IMR-90 (cell line): ENCODE measurements around the gene C3. TPM values are rescaled to one million over a fixed set of nuclear protein-coding genes. Genes with fewer than 3 reads are reported as not detected.

ENCODE experiments used
- ATAC-seq: fragments of 200-7000 bp; cut with Tn5 transposase; 2 replicates; pipeline ENCODE4 v1.9.1; 2020; ENCODE audit warnings: low read depth, mild to moderate bottlenecking, moderate library complexity
- BruUV-seq: library from RNA; stranded (reverse); fragments of 400-500 nt; replicated peaks from 2 replicates; lab custom pipeline; 2021; lab: Mats Ljungman, UMichigan
- CTCF ChIA-PET: fragments of 300-600 bp; formaldehyde crosslinking; extraction: SDS; loops from one replicate; lab custom pipeline; 2021; ENCODE audit warnings: antibody characterized with exemption; lab: Yijun Ruan, JAX
- POLR2A ChIA-PET: fragments of 300-600 bp; sonication (Branson Sonifier 250); formaldehyde crosslinking; loops from one replicate; lab custom pipeline; 2022; ENCODE audit warnings: antibody characterized with exemption; ENCODE audit not compliant: unreplicated experiment; lab: Charles Lee
- DNase-seq: peaks from one replicate; pipeline ENCODE4 v3.0.0; 2013
- H2AFZ ChIP-seq: replicated peaks from 2 replicates; pipeline ENCODE3; 2013; ENCODE audit warnings: low read length, mild to moderate bottlenecking; ENCODE audit not compliant: poor library complexity
- H2AK5ac ChIP-seq: 2 replicates; pipeline ENCODE4 v1.6.1; 2013; ENCODE audit warnings: low read depth, low read length, inconsistent platforms
- H2AK9ac ChIP-seq: replicated peaks from 2 replicates; pipeline ENCODE3; 2013; ENCODE audit warnings: mild to moderate bottlenecking, low read depth, low read length, moderate library complexity; ENCODE audit not compliant: poor library complexity
- H2BK120ac ChIP-seq: 2 replicates; pipeline ENCODE4 v1.6.1; 2013; ENCODE audit warnings: low read depth, low read length, inconsistent platforms
- H2BK15ac ChIP-seq: 3 replicates; pipeline ENCODE4 v1.6.1; 2013; ENCODE audit warnings: low read depth, low read length, inconsistent platforms
- H2BK20ac ChIP-seq: 2 replicates; pipeline ENCODE4 v1.6.1; 2013; ENCODE audit warnings: low read depth, mild to moderate bottlenecking, inconsistent platforms, low read length, moderate library complexity
- H2BK5ac ChIP-seq: 2 replicates; pipeline ENCODE4 v1.6.1; 2013; ENCODE audit warnings: mild to moderate bottlenecking, low read depth, low read length, inconsistent platforms; ENCODE audit not compliant: poor library complexity, severe bottlenecking
- H3K14ac ChIP-seq: replicated peaks from 2 replicates; pipeline ENCODE4 v1.6.1; 2013; ENCODE audit warnings: low read depth, low read length, inconsistent platforms
- H3K18ac ChIP-seq: 2 replicates; pipeline ENCODE4 v1.6.1; 2013; ENCODE audit warnings: low read depth, low read length, control low read depth
- H3K23ac ChIP-seq: 2 replicates; pipeline ENCODE4 v1.6.1; 2013; ENCODE audit warnings: low read depth, low read length, inconsistent platforms
- H3K27ac ChIP-seq: 2 replicates; pipeline ENCODE4 v1.5.1; 2013; ENCODE audit warnings: mild to moderate bottlenecking, control low read depth, low read length; ENCODE audit not compliant: insufficient read depth
- H3K27me3 ChIP-seq: 2 replicates; pipeline ENCODE4 v1.6.1; 2013; ENCODE audit warnings: low read length; ENCODE audit not compliant: control insufficient read depth, insufficient read depth
- H3K36me3 ChIP-seq: 2 replicates; pipeline ENCODE4 v1.6.1; 2013; ENCODE audit warnings: low read length, mixed read lengths; ENCODE audit not compliant: control insufficient read depth, insufficient read depth
- H3K4ac ChIP-seq: 2 replicates; pipeline ENCODE4 v1.6.1; 2013; ENCODE audit warnings: low read depth, low read length, inconsistent platforms
- H3K4me1 ChIP-seq: 2 replicates; pipeline ENCODE4 v1.6.1; 2013; ENCODE audit warnings: low read length, mixed read lengths; ENCODE audit not compliant: control insufficient read depth, insufficient read depth
- H3K4me2 ChIP-seq: 2 replicates; pipeline ENCODE4 v1.6.1; 2013; ENCODE audit warnings: low read depth, mild to moderate bottlenecking, control low read depth, low read length, moderate library complexity
- H3K4me3 ChIP-seq: 2 replicates; pipeline ENCODE4 v1.5.1; 2013; ENCODE audit warnings: low read depth, mild to moderate bottlenecking, control low read depth, low read length, moderate library complexity; ENCODE audit not compliant: insufficient read depth
- H3K56ac ChIP-seq: 2 replicates; pipeline ENCODE4 v1.6.1; 2013; ENCODE audit warnings: low read length, inconsistent platforms; ENCODE audit not compliant: insufficient read depth; ENCODE audit errors: extremely low read depth
- H3K79me1 ChIP-seq, 2 experiments: 2 replicates each; pipeline ENCODE4 v1.6.1; 2013; ENCODE audit warnings: low read length in 2 of 2, inconsistent platforms in 1 of 2, low read depth in 1 of 2
- H3K9ac ChIP-seq: 2 replicates; pipeline ENCODE4 v1.6.1; 2013; ENCODE audit warnings: low read depth, low read length, control low read depth
- H3K9me1 ChIP-seq: 2 replicates; pipeline ENCODE4 v1.6.1; 2013; ENCODE audit warnings: low read length, inconsistent platforms; ENCODE audit not compliant: insufficient read depth
- H3K9me3 ChIP-seq: 2 replicates; pipeline ENCODE4 v1.6.1; 2013; ENCODE audit warnings: low read length; ENCODE audit not compliant: control insufficient read depth, insufficient read depth
- H4K20me1 ChIP-seq: 2 replicates; pipeline ENCODE4 v1.6.1; 2013; ENCODE audit warnings: low read length, inconsistent platforms; ENCODE audit not compliant: insufficient read depth
- H4K5ac ChIP-seq: 2 replicates; pipeline ENCODE4 v1.6.1; 2013; ENCODE audit warnings: mild to moderate bottlenecking, low read depth, low read length, control low read depth
- H4K8ac ChIP-seq, 2 experiments: 2 replicates each; pipeline ENCODE4 v1.6.1; 2013; ENCODE audit warnings: low read depth in 2 of 2, low read length in 2 of 2, control low read depth in 1 of 2, inconsistent platforms in 1 of 2
- H4K91ac ChIP-seq: 2 replicates; pipeline ENCODE4 v1.6.1; 2013; ENCODE audit warnings: low read depth, low read length, inconsistent platforms; ENCODE audit not compliant: insufficient read depth
- RFX5 ChIP-seq: IDR thresholded peaks from 2 replicates; pipeline ENCODE4 v1.8.0; 2012; ENCODE audit warnings: low read depth, mild to moderate bottlenecking, low read length, moderate library complexity
- WGBS, 2 experiments: methylation state at CpG; one replicate each; pipeline versions ENCODE4 v1.1.5 to v1.1.7; 2013; ENCODE audit warnings: missing lambda C conversion rate in 2 of 2; ENCODE audit not compliant: insufficient read length in 1 of 2; ENCODE audit errors: extremely low coverage in 2 of 2; 5-methylcytosine and 5-hydroxymethylcytosine counted together
- dilution Hi-C: fragments of 300-500 bp; cut with HindIII; formaldehyde crosslinking; loops from one replicate; pipeline ENCODE4 v1.14.3; 2018; ENCODE audit warnings: low sequenced_read_pairs; ENCODE audit not compliant: unreplicated experiment
- in situ Hi-C: fragments of 300-500 bp; cut with MboI; formaldehyde crosslinking; loops from 3 replicates; pipeline ENCODE4 v1.14.3; 2019; ENCODE audit warnings: low sequenced_read_pairs, inconsistent platforms, mixed read lengths
- intact Hi-C: fragments of 100-400 bp; cut with micrococcal nuclease; formaldehyde crosslinking; loops from 2 replicates; pipeline ENCODE4 v1.10.0; 2022
- polyA plus RNA-seq, 3 experiments: library from polyadenylated mRNA; depleted of rRNA; stranded (reverse); fragments of >200 nt; gene quantifications; 2 replicates each; pipeline ENCODE4 v1.2.3, GENCODE V29; 2012; ENCODE audit warnings: low replicate concordance in 1 of 3
- total RNA-seq: library from RNA; depleted of rRNA; stranded (reverse); fragments of >200 nt; gene quantifications from 2 replicates; pipeline ENCODE4 v1.2.3, GENCODE V29; 2012
- TF ChIP-seq, protein P1 (sequence below): fragments of 150-350 bp; IDR thresholded peaks from 2 replicates; pipeline ENCODE4 v1.6.1; 2016; ENCODE audit warnings: low read depth, mild to moderate bottlenecking, low read length, moderate library complexity, borderline replicate concordance

Gene C3
- total and polyA plus RNA-seq, 2 of the 4 experiments (the other 2 are of a cell fraction), result 0.36 TPM; not detected in 1

DNA sequence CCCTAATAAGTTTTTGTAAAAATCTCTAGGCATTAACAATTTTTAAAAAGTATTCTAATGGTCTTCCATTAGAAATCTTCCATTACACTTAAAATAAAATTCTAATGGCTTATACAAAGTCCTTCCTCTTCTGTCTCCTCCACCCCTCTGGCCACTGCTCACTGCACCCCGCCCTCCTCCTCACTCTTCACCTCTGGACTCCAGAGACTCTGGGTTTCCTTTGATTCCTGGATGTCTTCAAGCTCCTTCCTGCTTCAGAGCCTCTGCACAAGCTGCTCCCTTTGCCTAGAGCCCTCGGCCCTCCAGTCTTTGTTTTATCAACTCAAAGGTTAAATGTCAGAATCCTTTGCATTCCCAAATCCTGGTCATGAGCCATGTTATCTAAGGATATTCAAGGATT lies 71.3 kb downstream of the C3 start:
- no peaks in the 10 kb centered on the region for H3K36me3 ChIP-seq
- ChIA-PET CTCF (interaction anchor here (1.1 kb wide), 1 partner anchor 17 kb away, joined by 3 read pairs; no protein-coding TSS in a partner anchor), POLR2A (no interaction called here)
- H4K91ac ChIP-seq, result no peak overlapping the region
- H3K9me3 ChIP-seq, result no peaks in the 10 kb centered on the region; the same call in 1 of the 2 replicates
- H2BK5ac ChIP-seq, result no peak overlapping the region
- no peak overlapping the region for H3K56ac ChIP-seq
- H2AFZ ChIP-seq, result no peak overlapping the region
- no peak overlapping the region for H3K4me3 ChIP-seq
- intact Hi-C loops, result no loop called here
- no peaks in the 10 kb centered on the region for H3K4me1 ChIP-seq
- no peak overlapping the region for H3K14ac ChIP-seq
- no peak overlapping the region for H2AK5ac ChIP-seq
- dilution Hi-C loops, result no loop called here
- H2BK120ac ChIP-seq, result no peak overlapping the region
- no peak overlapping the region for H3K27ac ChIP-seq
- no TSS peak for BruUV-seq
- no peak overlapping the region for H2BK20ac ChIP-seq
- no peak overlapping the region for H4K5ac ChIP-seq
- no peak overlapping the region for H2BK15ac ChIP-seq
- H3K9me1 ChIP-seq, result no peaks in the 10 kb centered on the region
- H3K23ac ChIP-seq, result no peak overlapping the region
- no peak for DNase-seq
- no peaks in the 10 kb centered on the region for H3K79me1 ChIP-seq
- WGBS, 2 experiments, result 33% methylated on average over 1 of the region's 2 CpGs; no CpG with 5 or more reads in 1 of the 2 experiments
- no peaks in the 10 kb centered on the region for H4K20me1 ChIP-seq
- no peak for ATAC-seq
- H3K9ac ChIP-seq, result no peak overlapping the region
- H3K18ac ChIP-seq, result no peak overlapping the region
- no peak for TF ChIP-seq RFX5
- TF ChIP-seq, protein P1, sequence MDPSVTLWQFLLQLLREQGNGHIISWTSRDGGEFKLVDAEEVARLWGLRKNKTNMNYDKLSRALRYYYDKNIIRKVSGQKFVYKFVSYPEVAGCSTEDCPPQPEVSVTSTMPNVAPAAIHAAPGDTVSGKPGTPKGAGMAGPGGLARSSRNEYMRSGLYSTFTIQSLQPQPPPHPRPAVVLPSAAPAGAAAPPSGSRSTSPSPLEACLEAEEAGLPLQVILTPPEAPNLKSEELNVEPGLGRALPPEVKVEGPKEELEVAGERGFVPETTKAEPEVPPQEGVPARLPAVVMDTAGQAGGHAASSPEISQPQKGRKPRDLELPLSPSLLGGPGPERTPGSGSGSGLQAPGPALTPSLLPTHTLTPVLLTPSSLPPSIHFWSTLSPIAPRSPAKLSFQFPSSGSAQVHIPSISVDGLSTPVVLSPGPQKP, result no peak
- no peak overlapping the region for H3K4me2 ChIP-seq
- no peaks in the 10 kb centered on the region for H3K27me3 ChIP-seq
- in situ Hi-C loops, result no loop called here
- no peak overlapping the region for H3K4ac ChIP-seq
- no peak overlapping the region for H2AK9ac ChIP-seq
- H4K8ac ChIP-seq, result no peak overlapping the region
